B cell (primary cell): ENCODE results near the gene CHCHD3.

Experiments
- CTCF ChIP-seq: fragments of 200-600 bp; IDR thresholded peaks from one replicate; pipeline ENCODE4 v1.8.0; 2022; ENCODE audit warnings: antibody characterized with exemption, mild to moderate bottlenecking
- EZH2 ChIP-seq: IDR thresholded peaks from 2 replicates; pipeline ENCODE4 v1.6.1; 2012; ENCODE audit warnings: borderline replicate concordance, low read depth, mild to moderate bottlenecking, moderate library complexity, low read length; ENCODE audit not compliant: insufficient read depth, poor library complexity, severe bottlenecking

- TF ChIP-seq CTCF (no peak), EZH2 (no peak)
Observed at GRCh38 chr7:133119067-133119466, 37.2 kb upstream of the CHCHD3 start.
